Keratinocyte (primary cell): ENCODE results near the gene ST6GALNAC5. TPM values are rescaled to one million over a fixed set of nuclear protein-coding genes. Genes with fewer than 3 reads are reported as not detected.
"Not testable (repeated sequence)": the region's sequence is repeated elsewhere in the genome, so short reads cannot be mapped to it uniquely, and the experiment has no call there.

Experiments
- DNase-seq: peaks from one replicate; pipeline ENCODE4 v3.0.0-alpha.2; 2011; ENCODE audit warnings: low read depth, missing footprints, low spot score
- FAIRE-seq: peaks from 2 replicates; lab custom pipeline; 2011; peaks lifted over from hg19 to GRCh38; lab: Jason Lieb, UNC
- H2AFZ ChIP-seq: 2 replicates; pipeline ENCODE4 v1.6.0; 2012; ENCODE audit warnings: low read length, control low read depth, inconsistent platforms; ENCODE audit not compliant: control insufficient read depth
- H3K27ac ChIP-seq: 2 replicates; pipeline ENCODE4 v1.5.1; 2011; ENCODE audit warnings: low read length; ENCODE audit not compliant: control insufficient read depth, insufficient read depth
- H3K27me3 ChIP-seq: 3 replicates; pipeline ENCODE4 v1.6.0; 2011; ENCODE audit warnings: low read length; ENCODE audit not compliant: control insufficient read depth, insufficient read depth; ENCODE audit errors: extremely low read depth
- H3K36me3 ChIP-seq, 2 experiments: 2 replicates in 1 of 2; 3 replicates in 1 of 2; pipeline ENCODE4 v1.5.1; 2011; ENCODE audit warnings: low read length in 2 of 2, mild to moderate bottlenecking in 1 of 2; ENCODE audit not compliant: control insufficient read depth in 2 of 2, insufficient read depth in 2 of 2; ENCODE audit errors: extremely low read depth in 1 of 2
- H3K4me1 ChIP-seq: 3 replicates; pipeline ENCODE4 v1.5.1; 2011; ENCODE audit warnings: low read length; ENCODE audit not compliant: control insufficient read depth, insufficient read depth; ENCODE audit errors: extremely low read depth
- H3K4me2 ChIP-seq: 3 replicates; pipeline ENCODE4 v1.6.0; 2011; ENCODE audit warnings: low read depth, low read length; ENCODE audit not compliant: control insufficient read depth, insufficient read depth; ENCODE audit errors: extremely low read depth
- H3K4me3 ChIP-seq, 3 experiments: fragments of 200-600 bp in 1 of 3; sonication (generic) in 1 of 3; 2 replicates in 2 of 3; 3 replicates in 1 of 3; pipeline ENCODE4 v1.5.1; 2011 to 2016; ENCODE audit warnings: low read length in 3 of 3, mild to moderate bottlenecking in 3 of 3, control low read depth in 2 of 3, inconsistent platforms in 1 of 3, low read depth in 1 of 3, mixed read lengths in 1 of 3, mixed run types in 1 of 3, moderate library complexity in 1 of 3; ENCODE audit not compliant: control insufficient read depth in 2 of 3, insufficient read depth in 2 of 3; ENCODE audit errors: extremely low read depth in 1 of 3
- H3K79me2 ChIP-seq: 2 replicates; pipeline ENCODE4 v1.6.0; 2012; ENCODE audit warnings: low read length; ENCODE audit not compliant: control insufficient read depth, insufficient read depth
- H3K9ac ChIP-seq: 3 replicates; pipeline ENCODE4 v1.6.0; 2011; ENCODE audit warnings: low read length; ENCODE audit not compliant: control insufficient read depth, insufficient read depth; ENCODE audit errors: extremely low read depth
- H3K9me1 ChIP-seq: 3 replicates; pipeline ENCODE4 v1.6.0; 2011; ENCODE audit warnings: low read length; ENCODE audit not compliant: control insufficient read depth, insufficient read depth; ENCODE audit errors: extremely low read depth
- H3K9me3 ChIP-seq: 2 replicates; pipeline ENCODE4 v1.5.1; 2012; ENCODE audit warnings: low read depth, low read length; ENCODE audit not compliant: control insufficient read depth
- H4K20me1 ChIP-seq: 3 replicates; pipeline ENCODE4 v1.6.0; 2011; ENCODE audit warnings: low read length; ENCODE audit not compliant: control insufficient read depth, insufficient read depth; ENCODE audit errors: extremely low read depth
- CTCF ChIP-seq, 3 experiments: IDR thresholded peaks in 1 of 3; conservative IDR thresholded peaks in 1 of 3; optimal IDR thresholded peaks in 1 of 3; 2 replicates in 2 of 3; 3 replicates in 1 of 3; pipeline versions ENCODE3 to v1.5.1; 2011; ENCODE audit warnings: low read length in 3 of 3, mild to moderate bottlenecking in 3 of 3, moderate library complexity in 2 of 3, control low read depth in 1 of 3, inconsistent platforms in 1 of 3; ENCODE audit not compliant: insufficient read depth in 2 of 3; ENCODE audit errors: extremely low read depth in 1 of 3
- EZH2 ChIP-seq: IDR thresholded peaks from one replicate; pipeline ENCODE4 v1.6.1; 2012; ENCODE audit warnings: inconsistent platforms, mild to moderate bottlenecking, low read length, moderate library complexity
- dilution Hi-C: fragments of 300-500 bp; cut with MboI; formaldehyde crosslinking; loops from one replicate; pipeline ENCODE4 v1.7.0; 2020; ENCODE audit warnings: low sequenced_read_pairs; ENCODE audit not compliant: extremely low pct_ligation_motif_present
- polyA minus RNA-seq, 3 experiments: library from RNA; depleted of rRNA, polyadenylated mRNA; stranded (reverse); fragments of >200 nt; gene quantifications; 1 replicate in 1 of 3; 2 replicates in 1 of 3; 3 replicates in 1 of 3; pipeline ENCODE4 v1.2.3, GENCODE V29; 2011
- polyA plus RNA-seq, 5 experiments: library from polyadenylated mRNA; depleted of rRNA in 3 of 5; stranded (reverse) in 3 of 5; stranded (forward) in 1 of 5; unstranded in 1 of 5; fragments of >200 nt; gene quantifications; 1 replicate in 1 of 5; 2 replicates in 3 of 5; 3 replicates in 1 of 5; pipeline versions ENCODE4 v1.2.1 to v1.2.3, GENCODE V29; 2011 to 2012; ENCODE audit warnings: missing spikeins in 2 of 5, low read depth in 1 of 5, low replicate concordance in 1 of 5

Gene ST6GALNAC5
- polyA plus RNA-seq (12.8 to 18.7 TPM (median 14.3 TPM) in 3 replicates), polyA minus RNA-seq (21.5 to 32.2 TPM (median 30.8 TPM) in 3 replicates)
- polyA plus RNA-seq (2011; ENCODE audit: low read depth): 1.8 TPM
- polyA plus RNA-seq (2011; cell fraction: cytosol; rRNA removed): 10.4 and 11.5 TPM in 2 replicates
- polyA plus RNA-seq (2011; cell fraction: nucleus; rRNA removed): 10.8 and 11.5 TPM in 2 replicates
- polyA plus RNA-seq (2012; ENCODE audit: low replicate concordance): 5.0 and 18.7 TPM in 2 replicates
- 24.6 TPM for polyA minus RNA-seq (2011; cell fraction: cytosol; rRNA and poly(A)+ RNA removed)
- 40.0 and 42.3 TPM in 2 replicates for polyA minus RNA-seq (2011; cell fraction: nucleus; rRNA and poly(A)+ RNA removed)

GRCh38 chr1:76867342-76868130 is at the start of gene ST6GALNAC5:
Gene ST6GALNAC5 (plus strand): TSS chr1:76867480.
- no peaks in the 10 kb centered on the region for H3K79me2 ChIP-seq
- H3K4me2 ChIP-seq: peak within 1 kb of the TSS; percentile 81
- H3K9ac ChIP-seq: no peak within 1 kb of the TSS
- H3K36me3 ChIP-seq: no peaks in the 10 kb centered on the region
- TF ChIP-seq EZH2 (peak; percentile 60), CTCF (optimal IDR thresholded peaks at IDR 0.05 in 1 of 3, IDR thresholded peaks at IDR 0.05 in 1 of 3, conservative IDR thresholded peaks at IDR 0.05 in 1 of 3; ENCODE audit: extremely low read depth in 1 of 3, insufficient read depth in 2 of 3, low read length in 3 of 3) (no peak)
- peak within 1 kb of the TSS; percentile 17 to 64 (median 60) for H3K4me3 ChIP-seq
- no peak within 1 kb of the TSS for H3K27ac ChIP-seq
- dilution Hi-C loops: no loop called here
- no peaks in the 10 kb centered on the region for H3K9me1 ChIP-seq
- H3K27me3 ChIP-seq: peaks cover 25% of the 10 kb centered on the region
- FAIRE-seq: no peak
- no peaks in the 10 kb centered on the region for H3K9me3 ChIP-seq
- peak within 1 kb of the TSS; percentile 61 for H2AFZ ChIP-seq
- H4K20me1 ChIP-seq: no peaks in the 10 kb centered on the region
- H3K4me1 ChIP-seq: peaks cover 7% of the 10 kb centered on the region
- DNase-seq: no peak

GRCh38 chr1:76820028-76820427 is 47.3 kb upstream of the ST6GALNAC5 start:
- H3K36me3 ChIP-seq: no peaks in the 10 kb centered on the region
- no peaks in the 10 kb centered on the region for H3K79me2 ChIP-seq
- no peaks in the 10 kb centered on the region for H4K20me1 ChIP-seq
- no peaks in the 10 kb centered on the region for H3K4me1 ChIP-seq
- no peak overlapping the region for H2AFZ ChIP-seq
- H3K4me2 ChIP-seq: no peak overlapping the region
- no peaks in the 10 kb centered on the region for H3K9me1 ChIP-seq
- no peak overlapping the region for H3K27ac ChIP-seq
- TF ChIP-seq EZH2 (no peak), CTCF (optimal IDR thresholded peaks at IDR 0.05 in 1 of 3, IDR thresholded peaks at IDR 0.05 in 1 of 3, conservative IDR thresholded peaks at IDR 0.05 in 1 of 3; ENCODE audit: extremely low read depth in 1 of 3, insufficient read depth in 2 of 3, low read length in 3 of 3) (no peak)
- no peak overlapping the region for H3K4me3 ChIP-seq
- DNase-seq: no peak
- dilution Hi-C loops: no loop called here
- no peaks in the 10 kb centered on the region for H3K9me3 ChIP-seq
- H3K27me3 ChIP-seq: no peaks in the 10 kb centered on the region
- H3K9ac ChIP-seq: no peak overlapping the region
- no peak for FAIRE-seq

GRCh38 chr1:76822961-76823360 is 44.3 kb upstream of the ST6GALNAC5 start:
- H3K27me3 ChIP-seq, H3K79me2 ChIP-seq, H3K9me3 ChIP-seq, H3K4me3 ChIP-seq, dilution Hi-C loops, DNase-seq, H2AFZ ChIP-seq, H3K4me2 ChIP-seq, H3K9ac ChIP-seq, FAIRE-seq, H3K4me1 ChIP-seq, H4K20me1 ChIP-seq, H3K36me3 ChIP-seq, H3K27ac ChIP-seq, H3K9me1 ChIP-seq: not testable (repeated sequence)
